Stimulated activated naive B cell treated with anti-CD40 and anti-IgM and Interleukin-4, amounts not matched to agents 10 μg/mL and 1 μg/mL and 100 μg/mL, for 72 hours (primary cell): Measurements from ENCODE around the gene RAE1.
"Not testable (repeated sequence)": the region's sequence is repeated elsewhere in the genome, so short reads cannot be mapped to it uniquely, and the experiment has no call there.

Experiments
- ATAC-seq, 2 donors: fragments of 150-1000 bp; cut with Tn5 transposase; replicated peaks; 2 replicates each; pipeline ENCODE4 v1.10.0; 2021; ENCODE audit warnings: moderate library complexity in 1 of 2
- DNase-seq: peaks from one replicate; pipeline ENCODE4 v3.0.0; 2021
- H3K27ac Mint-ChIP-seq: one replicate; pipeline ENCODE4 v1.8.0; 2022; ENCODE audit warnings: mild to moderate bottlenecking, mixed read lengths
- H3K27me3 Mint-ChIP-seq, 2 donors: one replicate each; pipeline ENCODE4 v1.8.0; 2022; ENCODE audit warnings: mixed read lengths in 2 of 2
- H3K36me3 Mint-ChIP-seq, 2 donors: one replicate each; pipeline ENCODE4 v1.8.0; 2022; ENCODE audit warnings: mixed read lengths in 2 of 2, mild to moderate bottlenecking in 1 of 2
- H3K4me1 Mint-ChIP-seq, 2 donors: one replicate each; pipeline ENCODE4 v1.8.0; 2022; ENCODE audit warnings: mixed read lengths in 2 of 2, mild to moderate bottlenecking in 1 of 2
- H3K4me3 Mint-ChIP-seq, 2 donors: one replicate each; pipeline ENCODE4 v1.8.0; 2022; ENCODE audit warnings: mild to moderate bottlenecking in 2 of 2, mixed read lengths in 2 of 2, moderate library complexity in 1 of 2
- H3K9me3 Mint-ChIP-seq, 2 donors: one replicate each; pipeline ENCODE4 v1.8.0; 2022; ENCODE audit warnings: mixed read lengths in 2 of 2, mild to moderate bottlenecking in 1 of 2

RAE1 gene

DNA sequence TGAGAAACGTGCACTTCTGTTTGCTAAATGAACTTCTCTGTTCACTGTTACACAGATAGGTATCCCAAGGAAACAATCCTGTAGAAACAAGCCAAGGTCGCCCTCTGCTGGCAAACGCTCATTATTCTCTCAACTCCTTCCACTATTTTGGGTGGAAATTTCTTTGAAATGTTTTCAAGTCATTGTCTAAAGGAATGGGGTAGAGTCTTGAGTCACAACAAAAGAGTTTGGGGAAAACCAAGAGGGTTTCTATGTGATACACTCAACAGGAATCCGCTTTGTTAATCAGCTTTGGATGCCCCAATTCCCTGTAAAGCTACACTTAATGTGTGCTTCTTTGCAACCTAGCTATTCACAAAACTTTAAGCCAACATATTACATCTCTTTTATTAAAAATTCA is 4.6 kb upstream of the RAE1 start:
- H3K9me3 Mint-ChIP-seq: no peaks in the 10 kb centered on the region
- H3K36me3 Mint-ChIP-seq: no peaks in the 10 kb centered on the region
- peaks cover 19 to 21% of the 10 kb centered on the region in 2 donors for H3K27me3 Mint-ChIP-seq
- DNase-seq: peak; percentile 34
- no peak overlapping the region for H3K27ac Mint-ChIP-seq
- H3K4me1 Mint-ChIP-seq: no peaks in the 10 kb centered on the region
- H3K4me3 Mint-ChIP-seq: no peak overlapping the region
- peak in 1 of 2 donors; percentile 54 for ATAC-seq

- Mint-ChIP-seq H3K27me3 (peaks cover 17 to 18% of the 10 kb centered on the region in 2 donors), H3K27ac (no peak overlapping the region), H3K36me3 (no peaks in the 10 kb centered on the region), H3K9me3 (no peaks in the 10 kb centered on the region), H3K4me3 (no peak overlapping the region), H3K4me1 (peaks cover 5 to 9% of the 10 kb centered on the region in 2 donors)
- ATAC-seq (no peak), DNase-seq (no peak)
Measured at GRCh38 chr20:57347393-57347792, 3.7 kb upstream of the RAE1 start.

GRCh38 chr20:57348200-57348921 is 2.7 kb upstream of the RAE1 start:
- H3K27me3 Mint-ChIP-seq: peaks cover 10 to 17% of the 10 kb centered on the region in 2 donors
- H3K27ac Mint-ChIP-seq, H3K4me3 Mint-ChIP-seq, DNase-seq, H3K36me3 Mint-ChIP-seq, H3K9me3 Mint-ChIP-seq, ATAC-seq: not testable (repeated sequence)
- peaks cover 8 to 15% of the 10 kb centered on the region in 2 donors for H3K4me1 Mint-ChIP-seq

DNA sequence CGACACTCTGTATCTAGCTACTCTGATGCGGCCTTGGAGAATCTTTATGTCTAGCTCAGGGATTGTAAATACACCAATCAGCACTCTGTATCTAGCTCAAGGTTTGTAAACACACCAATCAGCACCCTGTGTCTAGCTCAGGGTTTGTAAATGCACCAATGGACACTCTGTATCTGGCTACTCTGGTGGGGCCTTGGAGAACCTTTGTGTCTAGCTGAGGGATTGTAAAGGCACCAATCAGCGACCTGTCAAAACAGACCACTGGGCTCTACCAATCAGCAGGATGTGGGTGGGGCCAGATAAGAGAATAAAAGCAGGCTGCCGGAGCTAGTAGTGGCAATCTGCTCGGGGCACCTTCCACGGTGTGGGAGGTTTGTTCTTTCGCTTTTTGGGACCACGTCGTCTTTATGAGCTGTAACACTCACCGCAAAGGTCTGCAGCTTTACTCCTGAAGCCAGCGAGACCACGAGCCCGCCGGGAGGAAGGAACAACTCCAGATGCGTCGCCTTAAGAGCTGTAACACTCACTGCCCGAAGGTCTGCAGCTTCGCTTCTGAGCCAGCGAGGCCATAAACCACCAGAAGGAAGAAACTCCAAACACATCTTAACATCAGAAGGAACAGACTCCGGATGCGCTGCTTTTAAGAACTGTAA is 2.0 kb upstream of the RAE1 start:
- peak overlapping the region in 1 of 2 donors; percentile 25 for H3K4me3 Mint-ChIP-seq
- DNase-seq: not testable (repeated sequence)

GRCh38 chr20:57350081-57350710 is 859 bp upstream of the RAE1 start:
- Mint-ChIP-seq H3K4me3 (peak overlapping the region; percentile 50 to 64), H3K36me3 (peaks cover 5% of the 10 kb centered on the region in 2 donors), H3K9me3 (no peaks in the 10 kb centered on the region), H3K27ac (peak overlapping the region; percentile 65), H3K27me3 (peaks cover 10 to 14% of the 10 kb centered on the region in 2 donors), H3K4me1 (peaks cover 8 to 15% of the 10 kb centered on the region in 2 donors)
- no peak for DNase-seq
- no peak for ATAC-seq

More for the DNA sequence above, 2.0 kb upstream of the RAE1 start:
- not testable (repeated sequence) for H3K9me3 Mint-ChIP-seq, H3K36me3 Mint-ChIP-seq, H3K27ac Mint-ChIP-seq, ATAC-seq
- peaks cover 10 to 17% of the 10 kb centered on the region in 2 donors for H3K27me3 Mint-ChIP-seq
- H3K4me1 Mint-ChIP-seq: peaks cover 8 to 15% of the 10 kb centered on the region in 2 donors

DNA sequence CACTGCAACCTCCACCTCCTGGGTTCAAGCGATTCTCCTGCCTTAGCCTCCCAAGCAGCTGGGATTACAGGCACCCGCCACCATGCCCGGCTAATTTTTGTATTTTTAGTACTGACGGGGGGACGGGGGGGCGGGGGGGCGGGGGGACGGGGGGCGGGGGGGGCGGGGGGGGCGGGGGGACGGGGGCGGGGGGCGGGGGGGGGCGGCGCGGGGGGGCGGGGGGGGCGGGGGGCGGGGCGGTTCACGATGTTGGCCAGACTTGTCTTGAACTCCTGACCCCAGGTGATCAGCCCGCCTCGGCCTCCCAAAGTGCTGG is 371 bp upstream of the RAE1 start:
- DNase-seq, H3K9me3 Mint-ChIP-seq, ATAC-seq, H3K36me3 Mint-ChIP-seq: not testable (repeated sequence)
- peak overlapping the region; percentile 89 to 91 for H3K4me3 Mint-ChIP-seq
- peak overlapping the region; percentile 92 for H3K27ac Mint-ChIP-seq
- H3K4me1 Mint-ChIP-seq: peaks cover 8 to 15% of the 10 kb centered on the region in 2 donors
- H3K27me3 Mint-ChIP-seq: peaks cover 10 to 14% of the 10 kb centered on the region in 2 donors

DNA sequence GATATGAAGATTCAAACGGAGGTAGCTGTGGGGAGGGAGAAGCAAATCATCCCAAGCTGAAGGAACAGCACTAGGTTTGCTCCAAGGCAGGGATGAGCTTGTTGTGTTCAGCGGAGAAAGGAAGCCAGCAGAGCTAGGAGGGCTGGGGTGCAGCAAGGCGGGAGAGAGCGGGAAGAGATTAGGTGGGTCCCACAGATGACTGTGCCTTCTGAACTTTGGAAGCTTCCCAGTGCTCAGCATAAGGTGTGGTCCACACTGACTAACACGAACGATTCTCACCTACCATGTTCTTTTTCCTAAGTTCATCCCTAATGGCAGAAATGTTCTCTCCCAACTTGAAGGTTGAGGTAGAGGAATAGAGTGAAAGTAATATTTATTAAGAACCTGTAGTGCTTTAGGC is 1.2 kb downstream of the RAE1 start:
- H3K4me1 Mint-ChIP-seq: peaks cover 8 to 15% of the 10 kb centered on the region in 2 donors
- no peak overlapping the region for H3K27ac Mint-ChIP-seq
- no peak for ATAC-seq

DNA sequence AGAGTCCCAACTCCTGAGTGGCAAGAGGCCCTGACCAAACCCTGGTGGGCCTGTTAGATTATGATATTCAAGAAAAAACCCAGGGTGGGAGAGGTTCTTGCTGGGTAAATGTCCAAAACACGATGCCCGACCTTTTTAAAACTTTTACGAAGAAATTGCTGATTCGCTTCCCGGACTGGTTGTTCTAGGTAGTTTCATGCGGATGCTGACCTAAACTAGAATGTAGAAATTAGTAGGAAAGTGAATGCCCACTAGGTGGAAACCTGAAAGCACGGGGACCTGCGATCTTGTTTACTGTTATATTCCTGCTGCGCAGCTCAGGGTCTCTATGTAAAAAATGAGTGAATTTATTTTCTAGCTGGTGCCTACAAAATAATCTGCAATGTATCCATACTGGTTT is 2.3 kb downstream of the RAE1 start:
- no peak for ATAC-seq
- no peak for DNase-seq
- H3K9me3 Mint-ChIP-seq: no peaks in the 10 kb centered on the region
- H3K27me3 Mint-ChIP-seq: peaks cover 0 to 4% of the 10 kb centered on the region in 2 donors
- peaks cover 8 to 15% of the 10 kb centered on the region in 2 donors for H3K4me1 Mint-ChIP-seq
- H3K36me3 Mint-ChIP-seq: peaks cover 12% of the 10 kb centered on the region in 2 donors
- no peak overlapping the region for H3K27ac Mint-ChIP-seq
- no peak overlapping the region for H3K4me3 Mint-ChIP-seq

More for the DNA sequence above, 1.2 kb downstream of the RAE1 start:
- no peak for DNase-seq
- H3K9me3 Mint-ChIP-seq: no peaks in the 10 kb centered on the region
- H3K27me3 Mint-ChIP-seq: peaks cover 9 to 12% of the 10 kb centered on the region in 2 donors
- peaks cover 12% of the 10 kb centered on the region in 2 donors for H3K36me3 Mint-ChIP-seq
- H3K4me3 Mint-ChIP-seq: peak overlapping the region; percentile 44 to 91

GRCh38 chr20:57361517-57361916 is 10.5 kb downstream of the RAE1 start:
- no peak for DNase-seq
- no peak for ATAC-seq

DNA sequence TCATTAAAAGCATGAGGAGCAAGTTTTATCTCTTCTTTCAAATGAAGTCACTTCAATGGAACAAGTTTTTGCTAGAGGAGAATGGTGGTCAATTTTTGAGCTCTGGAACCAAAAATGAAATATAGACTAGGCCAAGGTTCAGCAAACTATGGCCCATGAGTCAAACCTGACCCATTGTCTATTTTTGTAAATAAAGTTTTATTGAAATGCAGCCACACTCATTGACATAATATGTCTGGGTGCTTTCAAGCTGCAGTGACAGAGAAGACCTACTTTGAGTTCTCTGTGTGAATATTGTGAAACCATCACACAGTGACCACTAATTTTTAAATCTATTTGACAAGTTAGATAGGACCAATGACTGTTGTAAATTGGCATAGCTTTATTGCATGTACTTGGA is 13.4 kb downstream of the RAE1 start:
- no peaks in the 10 kb centered on the region for H3K4me1 Mint-ChIP-seq
- no peaks in the 10 kb centered on the region for H3K27me3 Mint-ChIP-seq
- H3K36me3 Mint-ChIP-seq: peaks cover 33 to 50% of the 10 kb centered on the region in 2 donors

More at GRCh38 chr20:57361517-57361916, 10.5 kb downstream of the RAE1 start:
- H3K36me3 Mint-ChIP-seq: peaks cover 21 to 33% of the 10 kb centered on the region in 2 donors
- no peaks in the 10 kb centered on the region for H3K27me3 Mint-ChIP-seq
- H3K4me3 Mint-ChIP-seq: no peak overlapping the region
- H3K27ac Mint-ChIP-seq: no peak overlapping the region
- H3K9me3 Mint-ChIP-seq: no peaks in the 10 kb centered on the region
- H3K4me1 Mint-ChIP-seq: no peaks in the 10 kb centered on the region

DNA sequence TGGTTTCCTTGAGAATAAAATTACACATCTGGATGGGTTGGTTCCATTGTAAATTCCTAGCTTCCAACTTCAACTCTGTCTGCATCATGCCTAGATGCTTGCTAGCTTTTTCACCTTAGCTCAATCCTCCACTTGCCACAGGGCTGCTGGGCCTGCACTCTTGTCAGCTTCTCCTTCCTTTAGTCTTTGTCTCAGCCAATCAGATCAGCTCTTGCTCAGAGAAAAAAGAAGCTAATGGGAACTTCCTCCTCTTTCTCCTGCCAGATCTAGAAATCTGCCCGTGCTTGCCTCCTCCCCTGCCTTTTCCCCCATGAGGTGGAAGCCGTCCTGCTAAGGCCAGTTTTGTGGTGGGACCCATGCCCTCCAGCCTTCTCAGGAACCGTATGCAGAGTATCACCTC is 18.5 kb downstream of the RAE1 start:
- no peak for ATAC-seq
- H3K36me3 Mint-ChIP-seq: peaks cover 63 to 68% of the 10 kb centered on the region in 2 donors
- no peaks in the 10 kb centered on the region for H3K9me3 Mint-ChIP-seq
- no peak for DNase-seq
- no peak overlapping the region for H3K27ac Mint-ChIP-seq
- peaks cover 0 to 3% of the 10 kb centered on the region in 2 donors for H3K4me1 Mint-ChIP-seq
- H3K4me3 Mint-ChIP-seq: no peak overlapping the region
- H3K27me3 Mint-ChIP-seq: no peaks in the 10 kb centered on the region

More for the DNA sequence above, 13.4 kb downstream of the RAE1 start:
- no peak for DNase-seq
- Mint-ChIP-seq H3K9me3 (no peaks in the 10 kb centered on the region), H3K4me3 (no peak overlapping the region), H3K27ac (no peak overlapping the region)
- ATAC-seq: no peak

DNA sequence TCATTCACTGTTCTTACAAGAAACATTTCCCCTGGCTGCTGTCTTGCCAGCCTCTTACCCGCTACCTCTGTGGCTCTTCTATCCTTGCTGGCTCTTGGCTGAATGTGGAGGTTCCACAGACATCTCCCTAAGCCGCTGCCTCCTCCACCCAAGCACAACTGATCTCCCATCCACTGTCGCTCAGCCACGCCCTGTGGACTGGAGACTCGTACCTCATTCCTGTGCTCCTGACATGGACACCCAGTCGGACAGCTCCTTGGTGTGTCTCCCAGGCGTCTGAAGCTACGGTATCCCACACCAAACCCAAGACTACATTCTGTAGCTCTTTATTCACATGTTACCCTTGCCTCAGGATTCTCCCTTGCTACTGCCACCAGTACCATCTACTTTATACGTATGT is 19.3 kb downstream of the RAE1 start:
- Mint-ChIP-seq H3K4me1 (peaks cover 0 to 3% of the 10 kb centered on the region in 2 donors), H3K9me3 (no peaks in the 10 kb centered on the region), H3K4me3 (no peak overlapping the region), H3K36me3 (peaks cover 68 to 73% of the 10 kb centered on the region in 2 donors), H3K27ac (no peak overlapping the region), H3K27me3 (no peaks in the 10 kb centered on the region)
- DNase-seq (no peak), ATAC-seq (no peak)

- H3K9me3 Mint-ChIP-seq: no peaks in the 10 kb centered on the region
- no peak for ATAC-seq
- no peaks in the 10 kb centered on the region for H3K27me3 Mint-ChIP-seq
- no peak overlapping the region for H3K4me3 Mint-ChIP-seq
- H3K36me3 Mint-ChIP-seq: peaks cover 71 to 75% of the 10 kb centered on the region in 2 donors
- no peak overlapping the region for H3K27ac Mint-ChIP-seq
- DNase-seq: no peak
- H3K4me1 Mint-ChIP-seq: peaks cover 0 to 4% of the 10 kb centered on the region in 2 donors
Measured at GRCh38 chr20:57371363-57371762, 20.3 kb downstream of the RAE1 start.

DNA sequence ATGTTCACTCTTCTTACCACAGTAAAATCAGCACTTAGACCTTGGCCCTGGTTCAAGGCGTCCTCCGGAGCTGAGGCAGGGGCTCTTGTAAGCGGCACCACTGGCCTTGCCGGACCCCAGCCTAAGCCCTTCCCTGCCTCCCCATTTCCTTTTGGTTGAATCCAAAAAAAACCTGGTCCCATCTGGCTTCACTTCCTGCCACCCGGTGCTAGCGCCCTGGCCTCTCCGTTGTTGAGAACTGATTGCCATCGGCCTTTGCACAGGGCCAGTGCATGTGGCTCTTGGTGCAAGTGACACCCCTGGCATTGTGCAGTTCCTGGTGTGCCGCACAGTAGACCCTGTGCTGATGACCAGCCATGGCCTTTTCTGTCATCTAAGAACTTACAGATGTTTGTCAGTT is 21.1 kb downstream of the RAE1 start:
- DNase-seq: no peak
- no peak for ATAC-seq
- no peaks in the 10 kb centered on the region for H3K9me3 Mint-ChIP-seq
- H3K4me1 Mint-ChIP-seq: peaks cover 0 to 4% of the 10 kb centered on the region in 2 donors
- H3K27me3 Mint-ChIP-seq: no peaks in the 10 kb centered on the region
- no peak overlapping the region for H3K27ac Mint-ChIP-seq
- H3K36me3 Mint-ChIP-seq: peaks cover 65 to 74% of the 10 kb centered on the region in 2 donors
- H3K4me3 Mint-ChIP-seq: no peak overlapping the region
